NCI-H82 treated with DMSO at 0.1 percent for 48 hours (cell line): ENCODE measurements around the gene SPRTN.

Experiments used
- DNase-seq: peaks from one replicate; lab custom pipeline; 2025; ENCODE audit not compliant: unreplicated experiment; lab: John Stamatoyannopoulos, UW

The SPRTN gene

GRCh38 chr1:231338270-231339128 lies at the start of gene SPRTN:
TSS of gene SPRTN (plus strand) at chr1:231338293. CDS start at chr1:231338384, 91 bp downstream.
- DNase-seq, result no peak

- DNase-seq, result no peak
These were observed 42.2 kb upstream of the SPRTN start for GRCh38 chr1:231295938-231296337.

- no peak for DNase-seq
These were observed 36.1 kb upstream of the SPRTN start for GRCh38 chr1:231301990-231302389.

GRCh38 chr1:231310391-231310934 lies 27.6 kb upstream of the SPRTN start:
- no peak for DNase-seq

GRCh38 chr1:231311720-231312431 lies 26.2 kb upstream of the SPRTN start:
- DNase-seq, result no peak

GRCh38 chr1:231312432-231312788 lies 25.7 kb upstream of the SPRTN start:
- DNase-seq, result no peak

- DNase-seq, result no peak
These were observed 24.4 kb upstream of the SPRTN start for GRCh38 chr1:231313661-231314060.

- DNase-seq, result no peak
These were observed 22.2 kb upstream of the SPRTN start for GRCh38 chr1:231315887-231316286.

GRCh38 chr1:231317306-231318014 lies 20.6 kb upstream of the SPRTN start:
- DNase-seq, result no peak

GRCh38 chr1:231318015-231318355 lies 20.1 kb upstream of the SPRTN start:
- no peak for DNase-seq

- DNase-seq, result no peak
These were observed 19.5 kb upstream of the SPRTN start for GRCh38 chr1:231318568-231318967.

- DNase-seq, result no peak
These were observed 19.0 kb upstream of the SPRTN start for GRCh38 chr1:231319080-231319479.

- DNase-seq, result no peak
These were observed 15.1 kb upstream of the SPRTN start for GRCh38 chr1:231322880-231323530.

GRCh38 chr1:231324660-231325059 lies 13.4 kb upstream of the SPRTN start:
- DNase-seq, result no peak

GRCh38 chr1:231326248-231326647 lies 11.8 kb upstream of the SPRTN start:
- DNase-seq, result no peak

- no peak for DNase-seq
These were observed 10.5 kb upstream of the SPRTN start for GRCh38 chr1:231327617-231328016.

- no peak for DNase-seq
These were observed 8.6 kb upstream of the SPRTN start for GRCh38 chr1:231329483-231329882.

GRCh38 chr1:231332761-231333160 lies 5.3 kb upstream of the SPRTN start:
- DNase-seq, result no peak

- DNase-seq, result no peak
These were observed 3.9 kb upstream of the SPRTN start for GRCh38 chr1:231334079-231334666.

GRCh38 chr1:231334952-231335351 lies 3.1 kb upstream of the SPRTN start:
- DNase-seq, result no peak
